GM18526 (cell line): Measurements from ENCODE around the gene RNF14.

Experiments
- POLR2A ChIP-seq: IDR thresholded peaks from 3 replicates; pipeline ENCODE4 v1.6.1; 2011; ENCODE audit not compliant: insufficient read length; ENCODE audit errors: extremely low read depth

Gene RNF14

GRCh38 chr5:142014911-142015584 lies 46.1 kb downstream of the RNF14 start:
- no peak for TF ChIP-seq POLR2A

GRCh38 chr5:142015781-142016533 lies 47.1 kb downstream of the RNF14 start:
- no peak for TF ChIP-seq POLR2A

- no peak for TF ChIP-seq POLR2A
Measured at GRCh38 chr5:142016556-142016955, 47.7 kb downstream of the RNF14 start.

- no peak for TF ChIP-seq POLR2A
Measured at GRCh38 chr5:142017832-142018427, 49.0 kb downstream of the RNF14 start.

- no peak for TF ChIP-seq POLR2A
Measured at GRCh38 chr5:142020122-142020659, 51.3 kb downstream of the RNF14 start.

- no peak for TF ChIP-seq POLR2A
Measured at GRCh38 chr5:142023836-142024235, 54.9 kb downstream of the RNF14 start.

- peak; percentile 36 for TF ChIP-seq POLR2A
Measured at GRCh38 chr5:142024771-142025304, 55.9 kb downstream of the RNF14 start.

GRCh38 chr5:142025637-142026036 lies 56.7 kb downstream of the RNF14 start:
- TF ChIP-seq POLR2A: no peak

GRCh38 chr5:142032150-142032549 lies 63.2 kb downstream of the RNF14 start:
- TF ChIP-seq POLR2A: no peak

GRCh38 chr5:142032747-142033631 lies 64.1 kb downstream of the RNF14 start:
- no peak for TF ChIP-seq POLR2A

GRCh38 chr5:142034994-142035393 lies 66.1 kb downstream of the RNF14 start:
- TF ChIP-seq POLR2A: no peak

- no peak for TF ChIP-seq POLR2A
Measured at GRCh38 chr5:142036918-142037317, 68.0 kb downstream of the RNF14 start.

- TF ChIP-seq POLR2A: no peak
Measured at GRCh38 chr5:142038735-142039134, 69.8 kb downstream of the RNF14 start.
